ENCODE data around the gene BRCC3.
"Not testable (repeated sequence)": the region's sequence is repeated elsewhere in the genome, so short reads cannot be mapped to it uniquely, and the experiment has no call there.

BRCC3 gene

DNA sequence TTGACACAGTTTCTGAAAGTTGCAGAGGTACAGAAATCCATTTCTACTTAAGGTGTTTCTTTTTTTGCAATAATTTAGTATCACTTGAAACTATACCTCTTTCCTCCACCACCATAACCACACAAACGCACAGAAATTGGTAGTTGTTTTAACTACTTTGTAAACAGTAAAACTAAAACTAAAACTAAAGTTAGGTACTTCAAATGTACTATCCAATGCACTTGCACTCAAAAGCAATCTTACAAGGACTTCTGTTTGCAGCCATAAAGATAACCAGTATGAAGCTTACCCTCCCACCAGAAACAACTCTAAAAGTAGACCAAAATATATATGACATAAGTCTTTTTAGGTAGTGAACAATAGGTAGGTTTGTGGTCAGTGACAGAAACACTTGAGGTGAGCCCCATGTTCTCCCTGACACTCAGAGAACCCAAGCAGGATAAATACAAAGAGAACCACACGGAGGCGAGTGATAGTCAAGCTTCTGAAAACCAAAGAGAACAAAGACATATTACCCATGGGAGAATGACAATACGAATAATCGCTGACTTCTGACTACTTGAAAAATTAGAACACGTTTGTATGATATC, 72.7 kb downstream of the BRCC3 start:
- no peak for FAIRE-seq
- no peak for DNase-seq (ENCODE audit: low spot score)

DNA sequence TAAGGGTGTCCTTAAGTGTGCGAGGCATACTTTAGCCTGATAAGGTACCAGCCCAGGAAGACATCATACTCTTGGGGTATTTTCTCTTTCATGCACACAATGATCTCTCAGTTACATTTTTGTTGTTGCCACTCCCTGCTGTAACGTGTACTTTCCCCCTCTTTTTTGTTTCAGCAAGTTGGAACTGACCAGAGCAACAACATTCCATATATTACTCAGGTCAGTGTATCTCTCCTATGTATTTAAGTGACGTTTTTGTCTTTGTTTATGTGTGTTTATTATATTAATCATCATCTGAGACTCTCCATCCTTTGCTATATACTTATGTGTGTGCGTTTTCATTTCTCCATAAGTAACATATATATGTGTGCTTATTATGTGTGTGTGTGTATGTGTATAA, 73.6 kb downstream of the BRCC3 start:
- no peak for DNase-seq (ENCODE audit: low spot score)
- no peak for FAIRE-seq

DNA sequence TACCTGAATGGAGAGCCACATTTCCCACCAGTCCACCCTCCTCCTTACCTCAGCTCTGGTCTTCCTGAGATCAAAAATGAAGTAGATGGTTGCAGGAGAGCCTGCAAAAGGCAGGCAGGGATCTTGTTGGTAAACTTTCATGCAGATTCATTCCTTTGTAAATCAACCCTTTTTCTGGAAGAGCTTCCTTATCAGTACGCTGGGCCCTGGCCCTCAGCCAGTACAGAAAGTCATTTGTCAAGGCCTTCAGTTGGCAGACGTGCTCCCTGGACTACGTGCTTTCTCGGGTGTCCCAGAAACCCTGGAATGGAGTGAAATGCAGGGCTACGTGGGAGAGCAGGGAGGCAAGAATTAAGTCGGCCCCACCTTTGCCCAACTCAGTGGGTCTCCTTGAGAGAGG, 76.3 kb downstream of the BRCC3 start:
- FAIRE-seq = peak; percentile 16
- DNase-seq (ENCODE audit: low spot score) = not testable (repeated sequence)

DNA sequence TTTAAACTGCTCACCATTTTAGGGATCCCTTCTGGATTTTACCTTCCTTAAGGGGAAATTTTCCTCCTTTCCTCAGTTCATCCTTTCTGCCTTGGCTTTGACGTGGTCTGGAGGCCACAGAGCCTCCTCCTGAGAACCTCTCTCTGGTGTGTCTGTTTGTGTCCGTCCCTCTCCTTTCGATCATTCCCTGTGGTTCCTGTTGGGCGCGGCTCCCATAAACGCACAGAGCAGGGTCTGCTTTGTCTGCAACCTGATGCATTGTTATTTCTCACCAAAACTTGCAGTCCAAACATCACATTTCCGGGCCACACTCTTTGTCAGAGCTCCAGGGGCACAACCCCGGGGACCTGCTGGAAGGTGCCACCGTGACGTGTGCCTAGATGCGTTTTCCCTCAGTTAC, 76.9 kb downstream of the BRCC3 start:
- not testable (repeated sequence) for DNase-seq (ENCODE audit: low spot score); FAIRE-seq

DNA sequence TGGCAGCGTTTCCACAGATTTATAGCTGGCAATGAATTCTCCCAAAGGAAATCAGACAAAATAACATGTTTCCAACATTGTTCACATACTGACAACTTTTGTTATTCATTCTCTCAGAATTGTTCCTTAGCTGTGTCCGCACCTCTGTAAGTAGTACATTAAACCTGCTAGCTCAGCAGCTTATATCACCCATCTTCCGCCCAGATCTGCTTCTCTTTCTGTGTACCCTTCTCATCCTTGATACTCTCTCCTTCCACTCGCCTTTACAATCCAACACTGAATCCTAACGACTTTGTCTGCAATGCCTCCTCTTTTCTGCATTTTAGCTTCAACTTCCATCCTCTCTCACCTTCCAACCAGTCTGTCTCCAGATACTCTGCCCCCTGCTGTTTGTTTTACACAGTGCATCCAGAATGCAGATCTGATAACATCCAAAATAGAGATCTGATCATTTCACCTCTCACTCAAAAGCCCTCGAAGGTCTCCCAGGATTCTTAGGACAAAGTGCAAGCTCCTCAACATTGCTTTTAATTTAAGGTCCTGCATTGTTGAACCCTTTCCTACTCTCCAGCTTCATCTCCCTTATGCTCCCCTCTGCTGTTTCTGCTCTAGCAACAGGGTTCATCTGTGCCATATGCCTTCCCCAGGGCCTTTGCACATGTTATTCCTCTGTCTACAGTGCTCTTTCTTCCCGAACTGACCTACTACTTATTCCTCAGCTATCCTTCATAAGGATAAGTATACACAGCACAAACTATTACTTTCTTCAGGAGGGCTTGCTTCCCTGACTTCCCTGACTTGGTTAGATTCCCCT, 77.6 kb downstream of the BRCC3 start:
- FAIRE-seq (no peak), DNase-seq (ENCODE audit: low spot score) (no peak)

DNA sequence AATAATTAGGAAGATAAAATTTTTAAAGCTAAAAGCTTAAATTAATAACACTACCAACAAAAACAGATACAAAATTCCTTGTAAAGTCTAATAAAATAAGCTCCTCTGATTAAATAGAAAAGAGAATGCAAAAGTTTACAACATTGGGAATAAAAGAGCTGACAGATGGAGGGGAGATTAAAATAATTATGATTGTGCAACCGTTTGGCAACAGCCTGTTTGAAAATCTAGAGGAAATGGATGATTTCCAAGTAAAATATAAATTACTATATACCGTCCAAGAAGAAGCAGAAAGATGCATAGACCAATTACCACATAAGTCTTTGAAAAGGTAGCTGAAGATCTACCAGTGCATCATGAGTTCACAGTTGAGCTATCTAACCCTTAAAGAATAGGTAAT, 98.6 kb downstream of the BRCC3 start:
- no peak for FAIRE-seq
- DNase-seq (ENCODE audit: low spot score) = no peak

All from RCC 7860 (cell line).